ENCODE results near the gene MX2. TPM values are rescaled to one million over a fixed set of nuclear protein-coding genes. Genes with fewer than 3 reads are reported as not detected.

Gene MX2
- total and polyA plus RNA-seq, 2 of the 8 experiments (the other 6 are each of a cell fraction or from before 2014, with no cell fraction given) = 3.1 to 8.9 TPM

GRCh38 chr21:41317063-41317392 lies 44.8 kb upstream of the MX2 start (continued):
- no peak for TF ChIP-seq GABPA (IDR thresholded peaks at IDR 0.05; ENCODE audit: borderline replicate concordance, insufficient read depth, low read length)
- no peak for TF ChIP-seq E2F6 (IDR thresholded peaks at IDR 0.05)
- no peak for TF ChIP-seq YY1 (IDR thresholded peaks at IDR 0.05; ENCODE audit: low read depth, low read length)
- TF ChIP-seq JUND (IDR thresholded peaks at IDR 0.05; ENCODE audit: low read length) = no peak
- no peak for TF ChIP-seq CBX8 (IDR thresholded peaks at IDR 0.05; ENCODE audit: borderline replicate concordance, low read depth, low read length)
- 0 out of 2 replicates have a peak, but pooled peaks have one; percentile 30 for TF ChIP-seq PHF8 (conservative IDR thresholded peaks at IDR 0.05; ENCODE audit: low read depth, low read length)
- no peak for TF ChIP-seq SIRT6 (IDR thresholded peaks at IDR 0.05; ENCODE audit: low read length)
- 0 out of 2 replicates have a peak, but pooled peaks have one; percentile 4 for TF ChIP-seq RBBP5 (IDR thresholded peaks at IDR 0.05; ENCODE audit: borderline replicate concordance, low read depth, low read length)
- TF ChIP-seq JUN (IDR thresholded peaks at IDR 0.05; ENCODE audit: low read depth, low read length) = no peak
- TF ChIP-seq TEAD4 (IDR thresholded peaks at IDR 0.05; ENCODE audit: low read depth, low read length) = 0 out of 2 replicates have a peak, but pooled peaks have one; percentile 10
- TF ChIP-seq EZH2 (IDR thresholded peaks at IDR 0.05; ENCODE audit: low read depth, low read length, severe bottlenecking) = no peak
- 0 out of 4 replicates have a peak, but pooled peaks of 1 of the 2 experiments have one; percentile 44 for TF ChIP-seq SIN3A (conservative IDR thresholded peaks at IDR 0.05 in 1 of 2, IDR thresholded peaks at IDR 0.05 in 1 of 2; ENCODE audit: low read depth in 1 of 2, low read length in 2 of 2)
- TF ChIP-seq POLR2A (IDR thresholded peaks at IDR 0.05; ENCODE audit: control extremely low read depth in 1 of 2, low read depth in 2 of 2, low read length in 2 of 2) = no peak
- TF ChIP-seq SUZ12 (IDR thresholded peaks at IDR 0.05; ENCODE audit: low read length) = no peak
- TF ChIP-seq CEBPB (IDR thresholded peaks at IDR 0.05; ENCODE audit: low read depth, low read length) = no peak
- no peak for TF ChIP-seq MAX (IDR thresholded peaks at IDR 0.05)
- no peak for TF ChIP-seq KDM5A (IDR thresholded peaks at IDR 0.05; ENCODE audit: low read length)
